Measurements from ENCODE around the gene RFTN1.

Gene RFTN1

GRCh38 chr3:16410659-16411058 is 102.8 kb downstream of the RFTN1 start:
- no peak overlapping the region for H3K4me3 ChIP-seq (ENCODE audit: low read depth, low read length)
- TF ChIP-seq CTCF (IDR thresholded peaks at IDR 0.05; ENCODE audit: borderline replicate concordance, insufficient read depth, low read depth, low read length) = no peak

- TF ChIP-seq CTCF (IDR thresholded peaks at IDR 0.05; ENCODE audit: borderline replicate concordance, insufficient read depth, low read depth, low read length) = no peak
- H3K4me3 ChIP-seq (ENCODE audit: low read depth, low read length) = no peak overlapping the region
Observed at GRCh38 chr3:16409032-16409431, 104.5 kb downstream of the RFTN1 start.

- H3K4me3 ChIP-seq (ENCODE audit: low read depth, low read length) = no peak overlapping the region
- no peak for TF ChIP-seq CTCF (IDR thresholded peaks at IDR 0.05; ENCODE audit: borderline replicate concordance, insufficient read depth, low read depth, low read length)
Observed at GRCh38 chr3:16407366-16407765, 106.1 kb downstream of the RFTN1 start.

GRCh38 chr3:16406579-16406978 is 106.9 kb downstream of the RFTN1 start:
- TF ChIP-seq CTCF (IDR thresholded peaks at IDR 0.05; ENCODE audit: borderline replicate concordance, insufficient read depth, low read depth, low read length) = no peak
- no peak overlapping the region for H3K4me3 ChIP-seq (ENCODE audit: low read depth, low read length)

GRCh38 chr3:16406166-16406565 is 107.3 kb downstream of the RFTN1 start:
- no peak overlapping the region for H3K4me3 ChIP-seq (ENCODE audit: low read depth, low read length)
- no peak for TF ChIP-seq CTCF (IDR thresholded peaks at IDR 0.05; ENCODE audit: borderline replicate concordance, insufficient read depth, low read depth, low read length)

GRCh38 chr3:16404349-16404895 is 109.1 kb downstream of the RFTN1 start:
- H3K4me3 ChIP-seq (ENCODE audit: low read depth, low read length) = no peak overlapping the region
- TF ChIP-seq CTCF (IDR thresholded peaks at IDR 0.05; ENCODE audit: borderline replicate concordance, insufficient read depth, low read depth, low read length) = no peak

GRCh38 chr3:16402451-16402850 is 111.0 kb downstream of the RFTN1 start:
- no peak overlapping the region for H3K4me3 ChIP-seq (ENCODE audit: low read depth, low read length)
- TF ChIP-seq CTCF (IDR thresholded peaks at IDR 0.05; ENCODE audit: borderline replicate concordance, insufficient read depth, low read depth, low read length) = no peak
